GM21737 (cell line): ENCODE results near the gene HSPA5.
"Not testable (repeated sequence)": the region's sequence is repeated elsewhere in the genome, so short reads cannot be mapped to it uniquely, and the experiment has no call there.

ENCODE experiments used
- ATAC-seq: cut with Tn5 transposase; IDR thresholded peaks from one replicate; pipeline ENCODE4 v1.9.1; 2021; ENCODE audit warnings: mild to moderate bottlenecking, moderate library complexity; ENCODE audit not compliant: unreplicated experiment

Gene HSPA5

GRCh38 chr9:125194466-125194865 lies 46.7 kb downstream of the HSPA5 start:
- not testable (repeated sequence) for ATAC-seq

GRCh38 chr9:125190361-125190801 lies 50.8 kb downstream of the HSPA5 start:
- ATAC-seq, result no peak

- peak; percentile 97 for ATAC-seq
Measured at GRCh38 chr9:125189361-125190289, 51.5 kb downstream of the HSPA5 start, which contains the start of gene PPP6C. PPP6C (minus strand) TSS chr9:125189803; CDS start chr9:125189718, 85 bp downstream.

GRCh38 chr9:125189011-125189360 lies 52.2 kb downstream of the HSPA5 start:
- peak; percentile 18 for ATAC-seq
